Endometrial microvascular endothelial cells (primary cell): ENCODE data around the gene SEC61G. TPM values are rescaled to one million over a fixed set of nuclear protein-coding genes. Genes with fewer than 3 reads are reported as not detected.

ENCODE experiments used
- total RNA-seq: library from RNA; depleted of rRNA; stranded (reverse); fragments of >200 nt; gene quantifications from one replicate; pipeline ENCODE4 v1.2.3, GENCODE V29; 2015; ENCODE audit errors: inconsistent ontology term

SEC61G gene
- total RNA-seq, 1 donor from 2014 or later, result 1,089 TPM

Other genes with a start within 250 kb of the SEC61G start
- not detected for gene VSTM2A, start 216.8 kb downstream of the SEC61G start, total RNA-seq